Endothelial cell of hepatic sinusoid (primary cell): ENCODE measurements around the gene ADAMTS17.

ENCODE experiments used
- in situ Hi-C: cut with HindIII; loops from 2 replicates; pipeline ENCODE4 v1.10.0; 2017; ENCODE audit warnings: low sequenced_read_pairs

Gene ADAMTS17

GRCh38 chr15:100018191-100018590 is 323.6 kb downstream of the ADAMTS17 start:
- in situ Hi-C loops: no loop called here

GRCh38 chr15:100017140-100017539 is 324.6 kb downstream of the ADAMTS17 start:
- in situ Hi-C loops: no loop called here

- in situ Hi-C loops: no loop called here
These were observed 325.1 kb downstream of the ADAMTS17 start for GRCh38 chr15:100016632-100017031.

- in situ Hi-C loops: no loop called here
These were observed 330.5 kb downstream of the ADAMTS17 start for GRCh38 chr15:100011235-100011634.

GRCh38 chr15:100009372-100009771 is 332.4 kb downstream of the ADAMTS17 start:
- in situ Hi-C loops: no loop called here

GRCh38 chr15:100008258-100008657 is 333.5 kb downstream of the ADAMTS17 start:
- in situ Hi-C loops: no loop called here

- in situ Hi-C loops: no loop called here
These were observed 334.2 kb downstream of the ADAMTS17 start for GRCh38 chr15:100007609-100008008.

- in situ Hi-C loops: no loop called here
These were observed 336.1 kb downstream of the ADAMTS17 start for GRCh38 chr15:100005715-100006114.

- in situ Hi-C loops: no loop called here
These were observed 336.8 kb downstream of the ADAMTS17 start for GRCh38 chr15:100005013-100005412.

- in situ Hi-C loops: no loop called here
These were observed 338.8 kb downstream of the ADAMTS17 start for GRCh38 chr15:100002787-100003536.

GRCh38 chr15:100002086-100002620 is 339.6 kb downstream of the ADAMTS17 start:
- in situ Hi-C loops: no loop called here

GRCh38 chr15:100001405-100001804 is 340.4 kb downstream of the ADAMTS17 start:
- in situ Hi-C loops: no loop called here

GRCh38 chr15:99999282-100000070 is 342.3 kb downstream of the ADAMTS17 start:
- in situ Hi-C loops: no loop called here

- in situ Hi-C loops: no loop called here
These were observed 343.1 kb downstream of the ADAMTS17 start for GRCh38 chr15:99998661-99999101.

- in situ Hi-C loops: no loop called here
These were observed 344.6 kb downstream of the ADAMTS17 start for GRCh38 chr15:99997112-99997651.

- in situ Hi-C loops: no loop called here
These were observed 345.1 kb downstream of the ADAMTS17 start for GRCh38 chr15:99996660-99997059.

- in situ Hi-C loops: no loop called here
These were observed 346.2 kb downstream of the ADAMTS17 start for GRCh38 chr15:99995543-99995942.

GRCh38 chr15:99994849-99995248 is 346.9 kb downstream of the ADAMTS17 start:
- in situ Hi-C loops: no loop called here

- in situ Hi-C loops: no loop called here
These were observed 348.1 kb downstream of the ADAMTS17 start for GRCh38 chr15:99993681-99994131.

- in situ Hi-C loops: no loop called here
These were observed 348.5 kb downstream of the ADAMTS17 start for GRCh38 chr15:99993262-99993661.

- in situ Hi-C loops: no loop called here
These were observed 349.1 kb downstream of the ADAMTS17 start for GRCh38 chr15:99992611-99993231.
